Upper lobe of left lung (tissue), 6 donors: ENCODE data around the gene CREB3L2. TPM values are rescaled to one million over a fixed set of nuclear protein-coding genes. Genes with fewer than 3 reads are reported as not detected.
"Not testable (repeated sequence)": the region's sequence is repeated elsewhere in the genome, so short reads cannot be mapped to it uniquely, and the experiment has no call there.

ENCODE experiments used
- ATAC-seq, 2 donors: fragments of 200-7000 bp; cut with Tn5 transposase; one replicate each; pipeline ENCODE4 v1.9.1; 2022; ENCODE audit warnings: mild to moderate bottlenecking in 2 of 2, moderate library complexity in 2 of 2; ENCODE audit not compliant: low FRiP score in 2 of 2
- DNase-seq, 2 donors: peaks; one replicate each; pipeline ENCODE4 v3.0.0-alpha.2; 2019 to 2020
- H3K27ac ChIP-seq, 4 donors: fragments of 200-600 bp; sonication (generic); one replicate each; pipeline ENCODE4 v1.5.1; 2016 to 2019
- H3K27me3 ChIP-seq, 4 donors: fragments of 200-600 bp; sonication (generic); one replicate each; pipeline ENCODE4 v1.5.1; 2017 to 2019
- H3K36me3 ChIP-seq, 4 donors: fragments of 200-600 bp; sonication (generic); one replicate each; pipeline ENCODE4 v1.5.1; 2016 to 2019
- H3K4me1 ChIP-seq, 4 donors: fragments of 200-600 bp; sonication (generic); one replicate each; pipeline ENCODE4 v1.5.1; 2018 to 2019
- H3K4me3 ChIP-seq, 4 donors: fragments of 200-600 bp; sonication (generic); one replicate each; pipeline ENCODE4 v1.5.1; 2017 to 2019; ENCODE audit warnings: mild to moderate bottlenecking in 2 of 4, moderate library complexity in 1 of 4
- H3K9me3 ChIP-seq, 4 donors: fragments of 200-600 bp; sonication (generic); one replicate each; pipeline ENCODE4 v1.5.1; 2018 to 2019
- EP300 ChIP-seq, 4 donors: sonication (generic); formaldehyde crosslinking; IDR thresholded peaks; one replicate each; pipeline ENCODE4 v1.5.1; 2017; ENCODE audit warnings: antibody characterized with exemption in 4 of 4, control low read depth in 2 of 4
- POLR2A ChIP-seq, 4 donors: fragments of 450-650 bp; IDR thresholded peaks; one replicate each; pipeline ENCODE4 v1.5.1; 2016 to 2017; ENCODE audit warnings: antibody characterized with exemption in 4 of 4, mild to moderate bottlenecking in 2 of 4
- POLR2AphosphoS5 ChIP-seq, 2 donors: sonication (generic); formaldehyde crosslinking; IDR thresholded peaks; one replicate each; pipeline ENCODE4 v1.5.1; 2017; ENCODE audit warnings: antibody characterized with exemption in 2 of 2
- WGBS, 2 donors: methylation state at CpG; one replicate each; pipeline ENCODE4 v1.1.5; 2017 to 2018; 5-methylcytosine and 5-hydroxymethylcytosine counted together
- total RNA-seq, 6 donors: library from RNA; depleted of rRNA in 4 of 6; stranded (reverse); fragments of >200 nt in 4 of 6; gene quantifications; one replicate each; pipeline versions ENCODE4 v1.1.0 to v1.2.1, GENCODE V29; 2016 to 2021
- TF ChIP-seq, protein P1 (sequence below), 6 experiments: fragments of 450-650 bp in 4 of 6; fragments of 200-600 bp in 2 of 6; sonication (generic) in 2 of 6; IDR thresholded peaks; one replicate each; pipeline ENCODE4 v1.5.1; 2016 to 2019; ENCODE audit warnings: antibody characterized with exemption in 6 of 6
- donor health status: DM: no; HTN: no; CAD: no; lungs with moderate emphysema.
- donor health status: DM: no; HTN: yes; CAD: no; lungs with severe emphysema.

The CREB3L2 gene
- total RNA-seq, 6 donors from 2014 or later = 26.9 to 73.5 (median 34.2) TPM

DNA sequence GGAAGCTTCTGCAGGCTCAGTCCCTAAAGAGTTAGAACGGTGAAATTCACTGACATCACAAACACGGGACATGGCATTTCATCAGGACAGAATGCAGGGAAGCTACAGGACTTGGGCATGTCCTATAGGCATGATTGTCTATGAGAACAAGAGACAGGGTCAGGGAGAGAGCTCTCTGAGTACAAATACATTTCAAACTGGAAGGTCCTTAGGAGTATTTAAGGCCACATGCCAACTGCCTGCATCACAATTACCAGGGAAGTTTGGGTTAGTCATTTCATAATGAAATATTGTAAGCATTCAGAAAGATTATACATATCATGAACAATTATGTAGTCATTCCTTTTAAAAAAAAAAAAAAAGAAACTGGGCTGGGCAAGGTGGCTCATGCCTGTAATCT lies 71.3 kb downstream of the CREB3L2 start:
- Histone ChIP-seq H3K27ac (peak overlapping the region in 1 of 4 donors; percentile 19), H3K4me1 (peaks cover 29 to 39% (median 35%) of the 10 kb centered on the region in 4 donors)

DNA sequence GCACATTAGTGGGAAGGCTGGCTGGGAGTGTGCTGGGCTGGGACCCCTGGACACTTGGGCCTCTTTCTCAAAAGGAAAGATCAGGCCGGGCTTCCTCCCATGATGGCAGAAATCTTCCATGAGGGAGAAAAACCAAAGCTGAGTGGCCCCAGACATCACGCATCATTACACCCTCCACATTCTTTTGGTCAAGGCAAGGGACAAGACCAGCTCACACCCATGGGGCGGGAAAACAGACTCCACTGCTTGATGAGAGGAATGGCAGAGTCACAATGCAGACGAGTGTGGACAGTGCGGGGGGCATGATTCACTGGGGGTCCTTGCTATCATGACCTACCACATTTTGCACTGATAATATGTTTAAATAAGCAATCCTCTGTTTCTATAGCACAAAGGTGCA lies 73.3 kb downstream of the CREB3L2 start:
- WGBS, 2 donors = 96 to 97% methylated on average over 5 of the region's 5 CpGs
- Histone ChIP-seq H3K36me3 (peaks cover 0 to 26% (median 12%) of the 10 kb centered on the region in 4 donors), H3K27ac (no peak overlapping the region), H3K9me3 (no peaks in the 10 kb centered on the region), H3K27me3 (no peaks in the 10 kb centered on the region), H3K4me3 (no peak overlapping the region), H3K4me1 (peaks cover 15 to 21% (median 18%) of the 10 kb centered on the region in 4 donors)
- DNase-seq = no peak
- ATAC-seq = no peak
- TF ChIP-seq POLR2A (IDR thresholded peaks at IDR 0.05) (no peak), EP300 (IDR thresholded peaks at IDR 0.05) (no peak), POLR2AphosphoS5 (IDR thresholded peaks at IDR 0.05) (no peak)
- TF ChIP-seq, protein P1, sequence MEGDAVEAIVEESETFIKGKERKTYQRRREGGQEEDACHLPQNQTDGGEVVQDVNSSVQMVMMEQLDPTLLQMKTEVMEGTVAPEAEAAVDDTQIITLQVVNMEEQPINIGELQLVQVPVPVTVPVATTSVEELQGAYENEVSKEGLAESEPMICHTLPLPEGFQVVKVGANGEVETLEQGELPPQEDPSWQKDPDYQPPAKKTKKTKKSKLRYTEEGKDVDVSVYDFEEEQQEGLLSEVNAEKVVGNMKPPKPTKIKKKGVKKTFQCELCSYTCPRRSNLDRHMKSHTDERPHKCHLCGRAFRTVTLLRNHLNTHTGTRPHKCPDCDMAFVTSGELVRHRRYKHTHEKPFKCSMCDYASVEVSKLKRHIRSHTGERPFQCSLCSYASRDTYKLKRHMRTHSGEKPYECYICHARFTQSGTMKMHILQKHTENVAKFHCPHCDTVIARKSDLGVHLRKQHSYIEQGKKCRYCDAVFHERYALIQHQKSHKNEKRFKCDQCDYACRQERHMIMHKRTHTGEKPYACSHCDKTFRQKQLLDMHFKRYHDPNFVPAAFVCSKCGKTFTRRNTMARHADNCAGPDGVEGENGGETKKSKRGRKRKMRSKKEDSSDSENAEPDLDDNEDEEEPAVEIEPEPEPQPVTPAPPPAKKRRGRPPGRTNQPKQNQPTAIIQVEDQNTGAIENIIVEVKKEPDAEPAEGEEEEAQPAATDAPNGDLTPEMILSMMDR (IDR thresholded peaks at IDR 0.05) = no peak

More for the DNA sequence above, 71.3 kb downstream of the CREB3L2 start:
- no peak for ATAC-seq
- WGBS, 2 donors = 72 to 75% methylated on average over 2 of the region's 2 CpGs
- Histone ChIP-seq H3K27me3 (no peaks in the 10 kb centered on the region), H3K4me3 (no peak overlapping the region), H3K9me3 (no peaks in the 10 kb centered on the region), H3K36me3 (peaks cover 0 to 14% (median 12%) of the 10 kb centered on the region in 4 donors)
- TF ChIP-seq POLR2AphosphoS5 (IDR thresholded peaks at IDR 0.05) (no peak), EP300 (IDR thresholded peaks at IDR 0.05) (no peak), POLR2A (IDR thresholded peaks at IDR 0.05) (no peak)
- TF ChIP-seq, protein P1 (IDR thresholded peaks at IDR 0.05) = no peak
- DNase-seq = no peak

DNA sequence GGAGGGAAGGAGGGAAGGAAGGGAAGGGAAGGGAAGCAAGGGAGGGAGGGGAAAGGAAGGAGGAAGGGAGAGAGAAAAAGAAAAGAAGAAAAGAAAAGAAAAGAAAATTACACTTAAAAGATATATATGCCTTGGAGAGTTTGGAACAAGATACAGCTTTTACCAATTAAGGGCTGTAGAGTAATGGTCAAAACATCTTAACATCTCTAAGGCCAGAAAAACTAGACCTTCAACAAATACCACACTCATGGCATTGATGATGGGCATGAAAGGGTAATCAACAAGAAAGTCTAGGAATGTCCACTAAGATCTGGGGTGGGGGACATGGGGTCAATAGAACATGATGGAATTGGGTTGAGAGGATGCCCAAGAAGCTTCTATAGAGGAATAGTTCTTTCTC lies 74.5 kb downstream of the CREB3L2 start:
- H3K9me3 ChIP-seq = no peaks in the 10 kb centered on the region
- H3K4me3 ChIP-seq = no peak overlapping the region
- peaks cover 0 to 26% (median 12%) of the 10 kb centered on the region in 4 donors for H3K36me3 ChIP-seq
- H3K27me3 ChIP-seq = no peaks in the 10 kb centered on the region
- no peak overlapping the region for H3K27ac ChIP-seq
- no peak for DNase-seq
- ATAC-seq = no peak
- H3K4me1 ChIP-seq = peaks cover 3 to 10% (median 5%) of the 10 kb centered on the region in 4 donors
- TF ChIP-seq, protein P1 (IDR thresholded peaks at IDR 0.05) = no peak

DNA sequence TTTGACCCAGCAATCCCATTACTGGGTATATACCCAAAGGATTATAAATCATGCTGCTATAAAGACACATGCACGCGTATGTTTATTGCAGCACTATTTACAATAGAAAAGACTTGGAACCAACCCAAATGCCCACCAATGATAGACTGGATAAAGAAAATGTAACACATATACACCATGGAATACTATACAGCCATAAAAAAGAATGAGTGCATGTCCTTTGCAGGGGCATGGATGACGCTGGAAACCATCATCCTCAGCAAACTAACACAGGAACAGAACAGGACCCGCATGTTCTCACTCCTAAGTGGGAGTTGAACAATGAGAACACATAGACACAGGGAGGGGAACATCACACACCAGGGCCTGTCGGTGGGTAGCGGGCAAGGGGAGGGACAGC lies 75.7 kb downstream of the CREB3L2 start:
- 96 to 97% methylated on average over 6 of the region's 6 CpGs for WGBS, 2 donors
- H3K36me3 ChIP-seq = peaks cover 0 to 26% (median 12%) of the 10 kb centered on the region in 4 donors
- not testable (repeated sequence) for H3K9me3 ChIP-seq, H3K27me3 ChIP-seq, H3K4me1 ChIP-seq, H3K4me3 ChIP-seq, ATAC-seq, DNase-seq, H3K27ac ChIP-seq

GRCh38 chr7:137925754-137926153 lies 76.1 kb downstream of the CREB3L2 start:
- no peaks in the 10 kb centered on the region for H3K27me3 ChIP-seq
- peaks cover 0 to 26% (median 12%) of the 10 kb centered on the region in 4 donors for H3K36me3 ChIP-seq

More at GRCh38 chr7:137925754-137926153, 76.1 kb downstream of the CREB3L2 start:
- Histone ChIP-seq H3K4me3 (no peak overlapping the region), H3K4me1 (peaks cover 0 to 6% (median 2%) of the 10 kb centered on the region in 4 donors), H3K9me3 (no peaks in the 10 kb centered on the region), H3K27ac (no peak overlapping the region)
- ATAC-seq (no peak), DNase-seq (no peak)
- WGBS, 2 donors = 72 to 73% methylated on average over 4 of the region's 4 CpGs
- no peak for TF ChIP-seq POLR2AphosphoS5 (IDR thresholded peaks at IDR 0.05)
- TF ChIP-seq POLR2A (IDR thresholded peaks at IDR 0.05) = no peak
- TF ChIP-seq, protein P1 (IDR thresholded peaks at IDR 0.05) = no peak
